ENCODE measurements around the gene SCN1A.

SCN1A gene

GRCh38 chr2:166144071-166144470 lies 16.3 kb upstream of the SCN1A start:
- TF ChIP-seq CTCF (IDR thresholded peaks at IDR 0.05) = no peak

GRCh38 chr2:166140932-166141331 lies 13.1 kb upstream of the SCN1A start:
- TF ChIP-seq CTCF (IDR thresholded peaks at IDR 0.05) = no peak

GRCh38 chr2:166140475-166140874 lies 12.7 kb upstream of the SCN1A start:
- no peak for TF ChIP-seq CTCF (IDR thresholded peaks at IDR 0.05)

- no peak for TF ChIP-seq CTCF (IDR thresholded peaks at IDR 0.05)
These were observed 10.8 kb upstream of the SCN1A start for GRCh38 chr2:166138667-166139066.

GRCh38 chr2:166138144-166138543 lies 10.3 kb upstream of the SCN1A start:
- no peak for TF ChIP-seq CTCF (IDR thresholded peaks at IDR 0.05)

- TF ChIP-seq CTCF (IDR thresholded peaks at IDR 0.05) = no peak
These were observed 9.5 kb upstream of the SCN1A start for GRCh38 chr2:166137331-166137730.

GRCh38 chr2:166135849-166136258 lies 8.0 kb upstream of the SCN1A start:
- TF ChIP-seq CTCF (IDR thresholded peaks at IDR 0.05) = no peak

- no peak for TF ChIP-seq CTCF (IDR thresholded peaks at IDR 0.05)
These were observed 7.5 kb upstream of the SCN1A start for GRCh38 chr2:166135152-166135848.

Data from LNCAP (cell line).